Naive thymus-derived CD8-positive, alpha-beta T cell (primary cell): ENCODE results near the gene GNB1L. TPM values are rescaled to one million over a fixed set of nuclear protein-coding genes. Genes with fewer than 3 reads are reported as not detected.
"Not testable (repeated sequence)": the region's sequence is repeated elsewhere in the genome, so short reads cannot be mapped to it uniquely, and the experiment has no call there.

Source experiments
- ATAC-seq, 2 donors: fragments of 150-1000 bp; cut with Tn5 transposase in 1 of 2; sonication (Bioruptor Pico), chemical (Tn5 transposase) in 1 of 2; 1 replicate in 1 of 2; 2 replicates in 1 of 2; pipeline ENCODE4 v1.10.0; 2021; ENCODE audit warnings: mild to moderate bottlenecking in 2 of 2, moderate library complexity in 2 of 2
- POLR2A ChIA-PET: fragments of 350-600 bp; sonication (Branson Sonifier 250); formaldehyde crosslinking; loops from one replicate; lab custom pipeline; 2021; ENCODE audit warnings: antibody characterized with exemption; lab: Charles Lee
- DNase-seq, 10 donors: peaks; one replicate each; pipeline versions ENCODE4 v3.0.0 to v3.0.0-alpha.2; 2020 to 2022
- H3K27ac Mint-ChIP-seq, 10 donors: one replicate each; pipeline ENCODE4 v1.8.0; 2020 to 2022; ENCODE audit warnings: mild to moderate bottlenecking in 10 of 10, mixed read lengths in 10 of 10, moderate library complexity in 4 of 10, inconsistent platforms in 1 of 10
- H3K27me3 Mint-ChIP-seq, 5 donors: one replicate each; pipeline ENCODE4 v1.8.0; 2021 to 2022; ENCODE audit warnings: mixed read lengths in 5 of 5
- H3K36me3 Mint-ChIP-seq, 3 donors: one replicate each; pipeline ENCODE4 v1.8.0; 2020 to 2022; ENCODE audit warnings: mixed read lengths in 3 of 3, mild to moderate bottlenecking in 2 of 3, inconsistent platforms in 1 of 3
- H3K4me1 Mint-ChIP-seq, 4 donors: one replicate each; pipeline ENCODE4 v1.8.0; 2021 to 2022; ENCODE audit warnings: mixed read lengths in 4 of 4
- H3K4me3 Mint-ChIP-seq, 10 donors: one replicate each; pipeline ENCODE4 v1.8.0; 2020 to 2022; ENCODE audit warnings: mild to moderate bottlenecking in 10 of 10, mixed read lengths in 10 of 10, moderate library complexity in 6 of 10, inconsistent platforms in 1 of 10
- H3K9me3 Mint-ChIP-seq, 9 donors: one replicate each; pipeline ENCODE4 v1.8.0; 2020 to 2022; ENCODE audit warnings: mixed read lengths in 9 of 9, mild to moderate bottlenecking in 3 of 9, inconsistent platforms in 1 of 9, moderate library complexity in 1 of 9
- polyA plus RNA-seq, 3 donors: library from polyadenylated mRNA; unstranded; fragments of 300-500 nt; fragmentation: Illumina TruSeq; gene quantifications; one replicate each; pipeline ENCODE4 v1.2.3, GENCODE V29; 2021
- total RNA-seq, 8 experiments: library from RNA in 2 of 8; stranded (reverse) in 2 of 8; gene quantifications; one replicate each; pipeline ENCODE4 v1.2.3 and lab custom pipeline; 2021 to 2026

GNB1L gene
- total and polyA plus RNA-seq, 5 experiments from 2014 or later, result 11.0 to 18.7 (median 12.5) TPM

GRCh38 chr22:19887256-19887985 is 32.7 kb upstream of the GNB1L start:
- DNase-seq, result peak in 1 of 10 donors; percentile 55
- Mint-ChIP-seq H3K9me3 (peaks cover 0 to 1% (median 0%) of the 10 kb centered on the region in 9 donors), H3K27me3 (no peaks in the 10 kb centered on the region), H3K4me3 (peak overlapping the region; percentile 9 to 82 (median 70)), H3K36me3 (no peaks in the 10 kb centered on the region), H3K27ac (peak overlapping the region; percentile 91 to 99 (median 96)), H3K4me1 (peaks cover 32 to 79% (median 67%) of the 10 kb centered on the region in 4 donors)
- POLR2A ChIA-PET, result interaction anchor here (0.6 to 4.8 kb wide), 9 partner anchors 9 to 131 kb away, joined by 3 to 44 read pairs (median 3); partner anchors contain the start of genes GNB1L and RTL10
- no peak for ATAC-seq

- Mint-ChIP-seq H3K9me3 (peaks cover 0 to 1% (median 0%) of the 10 kb centered on the region in 9 donors), H3K4me1 (peaks cover 27 to 73% (median 61%) of the 10 kb centered on the region in 4 donors), H3K27me3 (no peaks in the 10 kb centered on the region), H3K36me3 (no peaks in the 10 kb centered on the region), H3K4me3 (peak overlapping the region; percentile 9 to 82 (median 70)), H3K27ac (peak overlapping the region; percentile 91 to 99 (median 96))
- peak; percentile 48 to 54 for ATAC-seq
- POLR2A ChIA-PET, result interaction anchor here (0.7 to 4.8 kb wide), 11 partner anchors 7 to 130 kb away, joined by 3 to 44 read pairs (median 3); partner anchors contain the start of genes GNB1L and RTL10
- peak in 8 of 10 donors; percentile 25 to 63 (median 47) for DNase-seq
Observed at GRCh38 chr22:19886605-19887255, 32.1 kb upstream of the GNB1L start.

GRCh38 chr22:19885841-19886592 is 31.3 kb upstream of the GNB1L start:
- peak overlapping the region; percentile 91 to 99 (median 96) for H3K27ac Mint-ChIP-seq
- POLR2A ChIA-PET, result interaction anchor here (0.7 to 4.8 kb wide), 8 partner anchors 8 to 39 kb away, joined by 3 to 44 read pairs (median 4); partner anchors contain the start of genes GNB1L and RTL10
- peaks cover 22 to 70% (median 54%) of the 10 kb centered on the region in 4 donors for H3K4me1 Mint-ChIP-seq
- ATAC-seq (no peak), DNase-seq (no peak)
- peak overlapping the region; percentile 19 to 82 (median 73) for H3K4me3 Mint-ChIP-seq
- no peaks in the 10 kb centered on the region for H3K27me3 Mint-ChIP-seq
- peaks cover 0 to 1% (median 0%) of the 10 kb centered on the region in 9 donors for H3K9me3 Mint-ChIP-seq
- no peaks in the 10 kb centered on the region for H3K36me3 Mint-ChIP-seq

- no peaks in the 10 kb centered on the region for H3K36me3 Mint-ChIP-seq
- POLR2A ChIA-PET, result interaction anchor here (1.1 to 4.8 kb wide), 7 partner anchors 10 to 30 kb away, joined by 3 to 44 read pairs (median 6); partner anchors contain the start of genes GNB1L and RTL10
- no peaks in the 10 kb centered on the region for H3K27me3 Mint-ChIP-seq
- H3K4me3 Mint-ChIP-seq, result peak overlapping the region in 9 of 10 donors; percentile 36 to 81 (median 76)
- peak in 2 of 10 donors; percentile 20 to 53 for DNase-seq
- peak in 1 of 2 donors; percentile 29 for ATAC-seq
- peak overlapping the region; percentile 91 to 99 (median 94) for H3K27ac Mint-ChIP-seq
- peaks cover 18 to 64% (median 46%) of the 10 kb centered on the region in 4 donors for H3K4me1 Mint-ChIP-seq
- peaks cover 0 to 1% (median 0%) of the 10 kb centered on the region in 9 donors for H3K9me3 Mint-ChIP-seq
Observed at GRCh38 chr22:19884954-19885751, 30.5 kb upstream of the GNB1L start.

GRCh38 chr22:19884161-19884953 is 29.7 kb upstream of the GNB1L start:
- POLR2A ChIA-PET, result interaction anchor here (1.2 to 4.8 kb wide), 4 partner anchors 9 to 29 kb away, joined by 3 to 44 read pairs (median 10); partner anchors contain the start of genes GNB1L and RTL10
- Mint-ChIP-seq H3K36me3 (no peaks in the 10 kb centered on the region), H3K27ac (peak overlapping the region in 9 of 10 donors; percentile 52 to 97 (median 85)), H3K4me3 (peak overlapping the region in 1 of 10 donors; percentile 68), H3K27me3 (no peaks in the 10 kb centered on the region), H3K9me3 (peaks cover 0 to 1% (median 0%) of the 10 kb centered on the region in 9 donors), H3K4me1 (peaks cover 16 to 57% (median 40%) of the 10 kb centered on the region in 4 donors)
- no peak for ATAC-seq
- peak in 1 of 10 donors; percentile 62 for DNase-seq

- peaks cover 16 to 56% (median 40%) of the 10 kb centered on the region in 4 donors for H3K4me1 Mint-ChIP-seq
- peak overlapping the region in 7 of 10 donors; percentile 25 to 97 (median 85) for H3K27ac Mint-ChIP-seq
- POLR2A ChIA-PET, result interaction anchor here (4.8 kb wide), 1 partner anchor 28 kb away, joined by 44 read pairs; the partner anchor contains the start of genes GNB1L and RTL10
- DNase-seq, H3K27me3 Mint-ChIP-seq, H3K36me3 Mint-ChIP-seq, ATAC-seq, H3K9me3 Mint-ChIP-seq: not testable (repeated sequence)
- peak overlapping the region in 2 of 10 donors; percentile 14 to 33 for H3K4me3 Mint-ChIP-seq
Observed at GRCh38 chr22:19883446-19883845, 28.8 kb upstream of the GNB1L start.

GRCh38 chr22:19882446-19883381 is 28.0 kb upstream of the GNB1L start:
- Mint-ChIP-seq H3K4me3 (no peak overlapping the region), H3K27ac (peak overlapping the region in 3 of 10 donors; percentile 32 to 65 (median 52)), H3K4me1 (peaks cover 16 to 49% (median 33%) of the 10 kb centered on the region in 4 donors), H3K27me3 (no peaks in the 10 kb centered on the region), H3K9me3 (peaks cover 0 to 1% (median 0%) of the 10 kb centered on the region in 9 donors), H3K36me3 (no peaks in the 10 kb centered on the region)
- ATAC-seq (no peak), DNase-seq (peak in 1 of 10 donors; percentile 57)
- POLR2A ChIA-PET, result interaction anchor here (0.8 to 1.6 kb wide), 4 partner anchors 8 to 28 kb away, joined by 3 to 5 read pairs (median 4); partner anchors contain the start of genes GNB1L and RTL10

GRCh38 chr22:19880786-19881569 is 26.3 kb upstream of the GNB1L start:
- POLR2A ChIA-PET, result interaction anchor here (1.6 kb wide), 2 partner anchors 10 to 25 kb away, joined by 4 read pairs; no protein-coding TSS in a partner anchor
- peaks cover 5 to 34% (median 16%) of the 10 kb centered on the region in 4 donors for H3K4me1 Mint-ChIP-seq
- H3K9me3 Mint-ChIP-seq, result no peaks in the 10 kb centered on the region
- no peaks in the 10 kb centered on the region for H3K36me3 Mint-ChIP-seq
- no peak overlapping the region for H3K4me3 Mint-ChIP-seq
- DNase-seq, result peak in 1 of 10 donors; percentile 38
- no peak for ATAC-seq
- peak overlapping the region in 2 of 10 donors; percentile 25 to 32 for H3K27ac Mint-ChIP-seq
- no peaks in the 10 kb centered on the region for H3K27me3 Mint-ChIP-seq
